Measurements from ENCODE around the gene CLIP4.

CLIP4 gene

GRCh38 chr2:29113027-29113686, 2.1 kb upstream of the CLIP4 start:
- Histone ChIP-seq H3K27ac (no peak overlapping the region), H3K36me3 (no peaks in the 10 kb centered on the region), H3K4me2 (no peak overlapping the region), H3K4me1 (no peaks in the 10 kb centered on the region), H3K9me3 (peaks cover 14% of the 10 kb centered on the region), H3K27me3 (no peaks in the 10 kb centered on the region), H3K4me3 (no peak overlapping the region), H4K20me1 (no peaks in the 10 kb centered on the region), H3K9ac (no peak overlapping the region)
- TF ChIP-seq Cebpa-rat (IDR thresholded peaks at IDR 0.05) = no peak

GRCh38 chr2:29113891-29114321, 1.3 kb upstream of the CLIP4 start:
- Histone ChIP-seq H3K4me1 (no peaks in the 10 kb centered on the region), H3K36me3 (no peaks in the 10 kb centered on the region), H3K4me2 (no peak overlapping the region), H3K27me3 (no peaks in the 10 kb centered on the region), H3K27ac (no peak overlapping the region), H3K9ac (no peak overlapping the region), H3K9me3 (peaks cover 14% of the 10 kb centered on the region), H3K4me3 (no peak overlapping the region), H4K20me1 (no peaks in the 10 kb centered on the region)
- TF ChIP-seq Cebpa-rat (IDR thresholded peaks at IDR 0.05) = no peak

- no peak for TF ChIP-seq Cebpa-rat (IDR thresholded peaks at IDR 0.05)
- no peak overlapping the region for H3K4me2 ChIP-seq
- no peak overlapping the region for H3K9ac ChIP-seq
- H3K27me3 ChIP-seq = no peaks in the 10 kb centered on the region
- H3K4me3 ChIP-seq = no peak overlapping the region
- no peaks in the 10 kb centered on the region for H4K20me1 ChIP-seq
- H3K27ac ChIP-seq = no peak overlapping the region
- H3K36me3 ChIP-seq = no peaks in the 10 kb centered on the region
- no peaks in the 10 kb centered on the region for H3K4me1 ChIP-seq
- peaks cover 14% of the 10 kb centered on the region for H3K9me3 ChIP-seq
These were observed 649 bp upstream of the CLIP4 start for GRCh38 chr2:29114586-29114945.

- Histone ChIP-seq H4K20me1 (no peaks in the 10 kb centered on the region), H3K9me3 (peaks cover 14% of the 10 kb centered on the region), H3K4me1 (no peaks in the 10 kb centered on the region), H3K27ac (no peak overlapping the region), H3K36me3 (no peaks in the 10 kb centered on the region), H3K4me3 (no peak overlapping the region), H3K9ac (no peak overlapping the region), H3K4me2 (no peak overlapping the region), H3K27me3 (no peaks in the 10 kb centered on the region)
- TF ChIP-seq Cebpa-rat (IDR thresholded peaks at IDR 0.05) = no peak
These were observed 874 bp downstream of the CLIP4 start for GRCh38 chr2:29115797-29116781.

- Histone ChIP-seq H3K4me2 (no peak overlapping the region), H3K4me3 (no peak overlapping the region), H3K9me3 (peaks cover 14% of the 10 kb centered on the region), H4K20me1 (no peaks in the 10 kb centered on the region), H3K9ac (no peak overlapping the region), H3K36me3 (no peaks in the 10 kb centered on the region), H3K27ac (no peak overlapping the region), H3K27me3 (no peaks in the 10 kb centered on the region), H3K4me1 (no peaks in the 10 kb centered on the region)
- no peak for TF ChIP-seq Cebpa-rat (IDR thresholded peaks at IDR 0.05)
These were observed 2.6 kb downstream of the CLIP4 start for GRCh38 chr2:29117636-29118303.

- Histone ChIP-seq H3K9me3 (peaks cover 18% of the 10 kb centered on the region), H3K4me3 (no peak overlapping the region), H3K4me2 (no peak overlapping the region), H3K9ac (no peak overlapping the region), H3K36me3 (no peaks in the 10 kb centered on the region), H3K27me3 (no peaks in the 10 kb centered on the region), H3K4me1 (no peaks in the 10 kb centered on the region), H4K20me1 (no peaks in the 10 kb centered on the region), H3K27ac (no peak overlapping the region)
- no peak for TF ChIP-seq Cebpa-rat (IDR thresholded peaks at IDR 0.05)
These were observed 4.0 kb downstream of the CLIP4 start for GRCh38 chr2:29119211-29119610.

GRCh38 chr2:29120846-29121245, 5.6 kb downstream of the CLIP4 start:
- Histone ChIP-seq H3K9ac (no peak overlapping the region), H3K27me3 (no peaks in the 10 kb centered on the region), H4K20me1 (no peaks in the 10 kb centered on the region), H3K9me3 (peaks cover 15% of the 10 kb centered on the region), H3K4me3 (no peak overlapping the region), H3K4me2 (no peak overlapping the region), H3K4me1 (no peaks in the 10 kb centered on the region), H3K27ac (no peak overlapping the region), H3K36me3 (no peaks in the 10 kb centered on the region)
- TF ChIP-seq Cebpa-rat (IDR thresholded peaks at IDR 0.05) = no peak

GRCh38 chr2:29123617-29124349, 8.6 kb downstream of the CLIP4 start:
- H3K9me3 ChIP-seq = peaks cover 13% of the 10 kb centered on the region
- no peaks in the 10 kb centered on the region for H3K27me3 ChIP-seq
- no peak for TF ChIP-seq Cebpa-rat (IDR thresholded peaks at IDR 0.05)
- no peak overlapping the region for H3K4me2 ChIP-seq
- no peaks in the 10 kb centered on the region for H3K4me1 ChIP-seq
- H3K27ac ChIP-seq = no peak overlapping the region
- no peaks in the 10 kb centered on the region for H3K36me3 ChIP-seq
- no peak overlapping the region for H3K4me3 ChIP-seq
- H3K9ac ChIP-seq = no peak overlapping the region
- H4K20me1 ChIP-seq = no peaks in the 10 kb centered on the region

- Histone ChIP-seq H3K36me3 (no peaks in the 10 kb centered on the region), H3K9ac (no peak overlapping the region), H4K20me1 (no peaks in the 10 kb centered on the region), H3K4me3 (no peak overlapping the region), H3K27me3 (no peaks in the 10 kb centered on the region), H3K27ac (no peak overlapping the region), H3K4me2 (no peak overlapping the region), H3K4me1 (no peaks in the 10 kb centered on the region), H3K9me3 (peaks cover 13% of the 10 kb centered on the region)
- TF ChIP-seq Cebpa-rat (IDR thresholded peaks at IDR 0.05) = no peak
These were observed 9.3 kb downstream of the CLIP4 start for GRCh38 chr2:29124504-29124903.
